HepG2 (cell line): Measurements from ENCODE around the gene COL5A1. TPM values are rescaled to one million over a fixed set of nuclear protein-coding genes. Genes with fewer than 3 reads are reported as not detected.

Source experiments
- ATAC-seq: fragments of 200-7000 bp; cut with Tn5 transposase; 3 replicates; pipeline ENCODE4 v1.9.1; 2020; ENCODE audit warnings: mild to moderate bottlenecking, moderate library complexity
- BruUV-seq: library from RNA; stranded (reverse); fragments of 400-500 nt; replicated peaks from 2 replicates; lab custom pipeline; 2021; lab: Mats Ljungman, UMichigan
- CTCF ChIA-PET: fragments of 300-600 bp; formaldehyde crosslinking; extraction: SDS; loops from one replicate; lab custom pipeline; 2021; ENCODE audit warnings: low total read pairs, inconsistent platforms, low intra/inter-chr PET ratio; lab: Yijun Ruan, JAX
- POLR2A ChIA-PET: fragments of 350-600 bp; sonication (Branson Sonifier 250); formaldehyde crosslinking; loops from one replicate; lab custom pipeline; 2020; ENCODE audit warnings: antibody characterized with exemption, inconsistent platforms; lab: Yijun Ruan, JAX
- DNase-seq: peaks from one replicate; pipeline ENCODE4 v3.0.0-alpha.2; 2015; ENCODE audit warnings: low spot score
- FAIRE-seq: peaks from 3 replicates; lab custom pipeline; 2011; peaks lifted over from hg19 to GRCh38; lab: Jason Lieb, UNC
- H2AFZ ChIP-seq: one replicate; pipeline ENCODE4 v1.6.1; 2011; ENCODE audit warnings: low read length, inconsistent platforms
- H3K27ac ChIP-seq: fragments of 300-600 bp; 3 replicates; pipeline ENCODE4 v1.8.0; 2011; ENCODE audit warnings: mixed run types, mild to moderate bottlenecking, mixed read lengths, low read length, inconsistent platforms; ENCODE audit not compliant: insufficient read depth; ENCODE audit errors: extremely low read length
- H3K27me3 ChIP-seq, 2 experiments: fragments of 200-600 bp in 1 of 2; 2 replicates in 1 of 2; 3 replicates in 1 of 2; pipeline versions ENCODE4 v1.6.0 to v1.8.0; 2011; ENCODE audit warnings: low read length in 2 of 2, mild to moderate bottlenecking in 2 of 2, moderate library complexity in 2 of 2, inconsistent platforms in 1 of 2; ENCODE audit not compliant: insufficient read depth in 2 of 2, control insufficient read depth in 1 of 2
- H3K36me3 ChIP-seq, 2 experiments: fragments of 200-600 bp in 1 of 2; replicated peaks in 1 of 2; 2 replicates in 1 of 2; 3 replicates in 1 of 2; pipeline versions ENCODE4 v1.5.1 to v1.8.0; 2011; ENCODE audit warnings: low read length in 2 of 2, inconsistent platforms in 1 of 2; ENCODE audit not compliant: insufficient read depth in 2 of 2, control insufficient read depth in 1 of 2
- H3K4me1 ChIP-seq: 2 replicates; pipeline ENCODE4 v1.5.1; 2012; ENCODE audit warnings: low read length, inconsistent platforms; ENCODE audit not compliant: insufficient read depth
- H3K4me2 ChIP-seq: 2 replicates; pipeline ENCODE4 v1.6.0; 2011; ENCODE audit warnings: low read depth, low read length, inconsistent platforms
- H3K4me3 ChIP-seq, 3 experiments: fragments of 200-600 bp in 1 of 3; sonication (generic), shearing (Covaris generic) in 1 of 3; replicated peaks in 1 of 3; 2 replicates each; pipeline ENCODE4 v1.5.1; 2011 to 2016; ENCODE audit warnings: low read length in 3 of 3, inconsistent platforms in 2 of 3, low read depth in 2 of 3, mild to moderate bottlenecking in 2 of 3, control low read depth in 1 of 3, mixed read lengths in 1 of 3; ENCODE audit not compliant: insufficient read depth in 1 of 3
- H3K79me2 ChIP-seq: one replicate; pipeline ENCODE4 v1.6.1; 2011; ENCODE audit warnings: low read length, inconsistent platforms; ENCODE audit not compliant: insufficient read depth
- H3K9ac ChIP-seq: 2 replicates; pipeline ENCODE4 v1.6.0; 2011; ENCODE audit warnings: mild to moderate bottlenecking, low read depth, low read length, inconsistent platforms; ENCODE audit not compliant: insufficient read depth
- H3K9me3 ChIP-seq: 2 replicates; pipeline ENCODE4 v1.5.1; 2012; ENCODE audit warnings: mild to moderate bottlenecking, low read length
- H4K20me1 ChIP-seq: 2 replicates; pipeline ENCODE4 v1.6.0; 2011; ENCODE audit warnings: inconsistent platforms, mild to moderate bottlenecking, low read length, moderate library complexity; ENCODE audit not compliant: insufficient read depth
- ATF7 ChIP-seq, 2 experiments: fragments of 450-650 bp in 1 of 2; sonication (generic) in 1 of 2; formaldehyde crosslinking in 1 of 2; IDR thresholded peaks; 2 replicates each; pipeline versions ENCODE4 v1.4.0 to v1.6.1; 2016 to 2020; ENCODE audit warnings: antibody characterized with exemption in 1 of 2, mild to moderate bottlenecking in 1 of 2, missing genetic modification reagents in 1 of 2
- KDM1A ChIP-seq: IDR thresholded peaks from 2 replicates; pipeline ENCODE4 v1.6.1; 2016; ENCODE audit warnings: missing compliant biosample characterization
- REST ChIP-seq, 2 experiments: IDR thresholded peaks; 2 replicates each; pipeline ENCODE4 v1.6.1; 2011 to 2012; ENCODE audit warnings: low read length in 2 of 2, borderline replicate concordance in 1 of 2, low read depth in 1 of 2, mild to moderate bottlenecking in 1 of 2, moderate library complexity in 1 of 2
- RXRA ChIP-seq: sonication (generic); formaldehyde crosslinking; IDR thresholded peaks from 2 replicates; pipeline ENCODE4 v1.5.1; 2020; ENCODE audit warnings: missing genetic modification reagents
- SIX1 ChIP-seq: sonication (generic); formaldehyde crosslinking; IDR thresholded peaks from 2 replicates; pipeline ENCODE4 v1.4.0; 2020; ENCODE audit warnings: missing genetic modification reagents, borderline replicate concordance
- TRIM24 ChIP-seq: sonication (generic); formaldehyde crosslinking; IDR thresholded peaks from 2 replicates; pipeline ENCODE4 v1.8.0; 2022; ENCODE audit warnings: mild to moderate bottlenecking, missing genetic modification reagents
- ZBTB39 ChIP-seq: sonication (generic); formaldehyde crosslinking; IDR thresholded peaks from 2 replicates; pipeline ENCODE4 v1.5.0; 2020; ENCODE audit warnings: missing genetic modification reagents
- ZC3H13 ChIP-seq: sonication (generic); formaldehyde crosslinking; IDR thresholded peaks from 2 replicates; pipeline ENCODE4 v1.8.1; 2023; ENCODE audit warnings: mild to moderate bottlenecking, missing genetic modification reagents, moderate library complexity
- ZNF225 ChIP-seq: sonication (generic); formaldehyde crosslinking; IDR thresholded peaks from 2 replicates; pipeline ENCODE4 v1.4.0; 2020; ENCODE audit warnings: mild to moderate bottlenecking, missing genetic modification reagents
- ZNF256 ChIP-seq: sonication (generic); formaldehyde crosslinking; conservative IDR thresholded peaks from 2 replicates; pipeline ENCODE4 v1.4.0; 2020; ENCODE audit warnings: missing genetic modification reagents
- ZNF280B ChIP-seq: sonication (generic); formaldehyde crosslinking; IDR thresholded peaks from 2 replicates; pipeline ENCODE4 v1.5.0; 2020; ENCODE audit warnings: missing genetic modification reagents, mild to moderate bottlenecking, borderline replicate concordance
- ZNF720 ChIP-seq: sonication (generic); formaldehyde crosslinking; IDR thresholded peaks from 2 replicates; pipeline ENCODE4 v1.4.0; 2020; ENCODE audit warnings: missing genetic modification reagents
- ZNF788 ChIP-seq: sonication (generic); formaldehyde crosslinking; IDR thresholded peaks from 2 replicates; pipeline ENCODE4 v1.5.0; 2020; ENCODE audit warnings: mild to moderate bottlenecking, missing genetic modification reagents, borderline replicate concordance
- WGBS: methylation state at CpG from one replicate; pipeline ENCODE4 v1.1.6; 2017; ENCODE audit warnings: low lambda C conversion rate; 5-methylcytosine and 5-hydroxymethylcytosine counted together
- in situ Hi-C: cut with HindIII; loops from 2 replicates; pipeline ENCODE4 v1.10.0; 2017; ENCODE audit warnings: low pct_unique_long_range_greater_than_20kb; ENCODE audit not compliant: extremely low pct_ligation_motif_present
- intact Hi-C: fragments of 100-400 bp; cut with micrococcal nuclease; formaldehyde crosslinking; loops from one replicate; pipeline ENCODE4 v1.10.0; 2022; ENCODE audit not compliant: unreplicated experiment
- polyA plus RNA-seq, 8 experiments: library from polyadenylated mRNA; depleted of rRNA in 3 of 8; stranded (reverse) in 7 of 8; unstranded in 1 of 8; fragments of >200 nt; fragmentation: Illumina TruSeq in 4 of 8; extraction: Trizol in 4 of 8; gene quantifications; 2 replicates each; pipeline versions ENCODE4 v1.2.1 to v1.2.3, GENCODE V29; 2011 to 2016; ENCODE audit warnings: low read depth in 4 of 8, missing spikeins in 1 of 8, mixed read lengths in 1 of 8; ENCODE audit not compliant: insufficient read depth in 1 of 8
- total RNA-seq, 5 experiments: library from RNA; depleted of rRNA; stranded (reverse); fragments of >200 nt; fragmentation: Illumina TruSeq; extraction: Trizol; gene quantifications; 2 replicates each; pipeline ENCODE4 v1.2.3, GENCODE V29; 2016; ENCODE audit warnings: low read depth in 1 of 5

Gene COL5A1
- total and polyA plus RNA-seq, 2 of the 13 experiments (the other 11 are each of a cell fraction or from before 2014, with no cell fraction given): not detected

GRCh38 chr9:134854541-134854981 lies 213.0 kb downstream of the COL5A1 start:
- no peaks in the 10 kb centered on the region for H4K20me1 ChIP-seq
- no peaks in the 10 kb centered on the region for H3K36me3 ChIP-seq
- intact Hi-C loops: no loop called here
- POLR2A ChIA-PET: no interaction called here
- in situ Hi-C loops: no loop called here
- no peak overlapping the region for H3K4me3 ChIP-seq
- H3K4me2 ChIP-seq: no peak overlapping the region
- H3K9ac ChIP-seq: no peak overlapping the region
- H3K4me1 ChIP-seq: no peaks in the 10 kb centered on the region
- WGBS: no CpG with 5 or more reads among the region's 11 CpGs
- H3K27me3 ChIP-seq: peaks cover 0 to 34% of the 10 kb centered on the region in 2 experiments; a peak in 3 of 5 replicates
- H3K9me3 ChIP-seq: no peaks in the 10 kb centered on the region; the same call in none of the 2 replicates
- no peaks in the 10 kb centered on the region for H3K79me2 ChIP-seq
- no peak for FAIRE-seq
- ATAC-seq: no peak
- no TSS peak for BruUV-seq
- H2AFZ ChIP-seq: no peak overlapping the region
- CTCF ChIA-PET: no interaction called here
- DNase-seq: no peak
- H3K27ac ChIP-seq: no peak overlapping the region
- TF ChIP-seq ZC3H13 (CRISPR knock-in tag) (no peak), TRIM24 (CRISPR knock-in tag) (no peak), REST (IDR thresholded peaks at IDR 0.05; ENCODE audit: borderline replicate concordance in 1 of 2, low read depth in 1 of 2, low read length in 2 of 2) (no peak), ZNF788 (CRISPR knock-in tag) (no peak), ZNF225 (CRISPR knock-in tag) (no peak), ATF7 (IDR thresholded peaks at IDR 0.05) (no peak), ATF7 (CRISPR knock-in tag; IDR thresholded peaks at IDR 0.05) (no peak), ZNF256 (CRISPR knock-in tag) (no peak), SIX1 (CRISPR knock-in tag) (no peak), ZNF280B (CRISPR knock-in tag) (no peak), KDM1A (CRISPR knock-in tag) (no peak), ZBTB39 (CRISPR knock-in tag) (no peak), ZNF720 (no peak), RXRA (CRISPR knock-in tag) (no peak)
